ENCODE results near the gene FBLL1.

The FBLL1 gene

GRCh38 chr5:168580227-168580508 lies 51.1 kb downstream of the FBLL1 start:
- peak overlapping the region; percentile 93 for H3K4me2 ChIP-seq (ENCODE audit: low read length)
- H3K36me3 ChIP-seq (ENCODE audit: control insufficient read depth, insufficient read depth, low read length): no peaks in the 10 kb centered on the region
- H3K79me2 ChIP-seq: peaks cover 10% of the 10 kb centered on the region
- H3K27ac ChIP-seq: peak overlapping the region; percentile 96
- peak overlapping the region; percentile 74 for H3K4me3 ChIP-seq (ENCODE audit: low read depth, low read length)
- no peak for TF ChIP-seq CTCF (IDR thresholded peaks at IDR 0.05)
- H3K9ac ChIP-seq: no peak overlapping the region
- H2AFZ ChIP-seq: peak overlapping the region; percentile 95
- H3K4me1 ChIP-seq: peaks cover 6% of the 10 kb centered on the region
- H3K9me3 ChIP-seq (ENCODE audit: control insufficient read depth, low read length): no peaks in the 10 kb centered on the region
- H3K27me3 ChIP-seq (ENCODE audit: control insufficient read depth, insufficient read depth, low read length): no peaks in the 10 kb centered on the region

Data from parathyroid adenoma (tissue), 2 donors.